OCI-LY1 (cell line): ENCODE data around the gene LMTK2.

Experiments
- H2AFZ ChIP-seq: fragments of 200-600 bp; sonication (generic), shearing (Covaris generic); 2 replicates; pipeline ENCODE4 v1.6.0; 2014; ENCODE audit warnings: antibody characterized with exemption, mild to moderate bottlenecking, low read length
- H3F3A ChIP-seq: fragments of 200-600 bp; sonication (generic), shearing (Covaris generic); 2 replicates; pipeline ENCODE4 v1.6.0; 2014; ENCODE audit warnings: mild to moderate bottlenecking, antibody characterized with exemption, low read length, moderate library complexity; ENCODE audit not compliant: insufficient read depth
- H3K27ac ChIP-seq: fragments of 200-600 bp; sonication (generic); 2 replicates; pipeline ENCODE4 v1.5.1; 2014; ENCODE audit warnings: low read length, mixed run types, mild to moderate bottlenecking, low read depth; ENCODE audit not compliant: poor library complexity, severe bottlenecking
- H3K27me3 ChIP-seq: fragments of 200-600 bp; sonication (generic); 2 replicates; pipeline ENCODE4 v1.6.0; 2014; ENCODE audit warnings: antibody characterized with exemption, mild to moderate bottlenecking, low read length, moderate library complexity; ENCODE audit not compliant: insufficient read depth
- H3K36me3 ChIP-seq: fragments of 200-600 bp; sonication (generic); 2 replicates; pipeline ENCODE4 v1.6.1; 2014; ENCODE audit warnings: mild to moderate bottlenecking, antibody characterized with exemption, low read length, moderate library complexity, mixed read lengths; ENCODE audit not compliant: insufficient read depth
- H3K4me1 ChIP-seq: fragments of 200-600 bp; sonication (generic); 2 replicates; pipeline ENCODE4 v1.5.1; 2014; ENCODE audit warnings: mild to moderate bottlenecking, low read length, moderate library complexity; ENCODE audit not compliant: insufficient read depth, severe bottlenecking
- H3K4me2 ChIP-seq: fragments of 200-600 bp; sonication (generic), shearing (Covaris generic); 2 replicates; pipeline ENCODE4 v1.6.1; 2014; ENCODE audit warnings: low read length
- H3K4me3 ChIP-seq: fragments of 200-600 bp; sonication (generic); 2 replicates; pipeline ENCODE4 v1.5.1; 2014; ENCODE audit warnings: low read length, low read depth, mild to moderate bottlenecking, mixed read lengths; ENCODE audit not compliant: poor library complexity, severe bottlenecking
- H3K79me2 ChIP-seq: fragments of 200-600 bp; shearing (Covaris generic); 2 replicates; pipeline ENCODE4 v1.6.1; 2016; ENCODE audit warnings: mixed run types, low read length, mixed read lengths; ENCODE audit not compliant: insufficient read depth
- H3K9ac ChIP-seq: fragments of 200-600 bp; sonication (generic), shearing (Covaris generic); 2 replicates; pipeline ENCODE4 v1.6.1; 2014; ENCODE audit warnings: mild to moderate bottlenecking, low read length, mixed read lengths
- H3K9me2 ChIP-seq: fragments of 200-600 bp; sonication (generic), shearing (Covaris generic); 2 replicates; pipeline ENCODE4 v1.6.1; 2014; ENCODE audit warnings: low read depth, mild to moderate bottlenecking, low read length, mixed read lengths
- H3K9me3 ChIP-seq: fragments of 200-600 bp; shearing (Covaris generic); 2 replicates; pipeline ENCODE4 v1.6.1; 2014; ENCODE audit warnings: low read length, mixed read lengths
- H4K20me1 ChIP-seq: fragments of 200-600 bp; sonication (generic), shearing (Covaris generic); 2 replicates; pipeline ENCODE4 v1.6.0; 2016; ENCODE audit warnings: mild to moderate bottlenecking, low read length; ENCODE audit not compliant: insufficient read depth
- EZH2 ChIP-seq: fragments of 200-600 bp; sonication (generic), shearing (Covaris generic); IDR thresholded peaks from 2 replicates; pipeline ENCODE4 v1.8.0; 2017; ENCODE audit warnings: borderline replicate concordance, mixed run types, mild to moderate bottlenecking, antibody characterized with exemption, low read length, moderate library complexity, mixed read lengths
- TF ChIP-seq, protein P1 (sequence below): fragments of 200-600 bp; sonication (generic), shearing (Covaris generic); IDR thresholded peaks from 2 replicates; pipeline ENCODE4 v1.5.1; 2017; ENCODE audit warnings: mild to moderate bottlenecking, antibody characterized with exemption, low read length, moderate library complexity, mixed read lengths

LMTK2 gene

DNA sequence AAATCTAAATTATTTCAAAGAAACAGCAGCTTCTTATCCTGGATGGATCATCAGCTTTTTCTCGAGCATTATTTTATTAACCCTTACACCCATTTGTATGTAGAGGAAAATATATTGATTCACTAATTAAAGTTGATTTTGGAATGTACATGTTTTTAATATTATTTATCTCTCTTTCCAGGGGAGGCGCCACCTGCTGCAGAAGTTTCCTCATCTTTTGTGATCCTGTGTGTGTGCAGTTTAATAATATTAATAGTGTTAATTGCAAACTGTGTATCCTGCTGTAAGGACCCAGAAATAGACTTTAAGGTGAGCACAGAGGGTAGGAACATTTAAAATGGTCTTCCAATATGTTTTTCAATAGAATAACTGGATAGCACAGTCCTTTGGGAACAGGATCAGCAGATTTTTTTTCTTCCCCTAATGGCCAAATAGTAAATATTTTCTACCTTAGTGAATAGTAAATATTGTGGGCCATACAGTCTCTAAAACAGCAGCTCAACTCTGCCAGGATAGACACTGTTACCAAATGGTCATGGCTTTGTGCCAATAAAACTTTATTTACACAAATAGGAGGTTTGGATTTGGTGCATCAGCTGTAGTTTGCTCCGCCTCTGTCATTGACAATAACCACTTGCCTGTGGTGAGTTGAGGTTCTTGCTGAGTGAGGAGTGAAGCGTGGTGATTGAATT lies 30.6 kb downstream of the LMTK2 start:
- H3K4me2 ChIP-seq: no peak overlapping the region

GRCh38 chr7:98137826-98138151 lies 31.1 kb downstream of the LMTK2 start:
- H3K27me3 ChIP-seq: peaks cover 7% of the 10 kb centered on the region
- no peak overlapping the region for H3K9ac ChIP-seq
- no peak for TF ChIP-seq EZH2
- TF ChIP-seq, protein P1, sequence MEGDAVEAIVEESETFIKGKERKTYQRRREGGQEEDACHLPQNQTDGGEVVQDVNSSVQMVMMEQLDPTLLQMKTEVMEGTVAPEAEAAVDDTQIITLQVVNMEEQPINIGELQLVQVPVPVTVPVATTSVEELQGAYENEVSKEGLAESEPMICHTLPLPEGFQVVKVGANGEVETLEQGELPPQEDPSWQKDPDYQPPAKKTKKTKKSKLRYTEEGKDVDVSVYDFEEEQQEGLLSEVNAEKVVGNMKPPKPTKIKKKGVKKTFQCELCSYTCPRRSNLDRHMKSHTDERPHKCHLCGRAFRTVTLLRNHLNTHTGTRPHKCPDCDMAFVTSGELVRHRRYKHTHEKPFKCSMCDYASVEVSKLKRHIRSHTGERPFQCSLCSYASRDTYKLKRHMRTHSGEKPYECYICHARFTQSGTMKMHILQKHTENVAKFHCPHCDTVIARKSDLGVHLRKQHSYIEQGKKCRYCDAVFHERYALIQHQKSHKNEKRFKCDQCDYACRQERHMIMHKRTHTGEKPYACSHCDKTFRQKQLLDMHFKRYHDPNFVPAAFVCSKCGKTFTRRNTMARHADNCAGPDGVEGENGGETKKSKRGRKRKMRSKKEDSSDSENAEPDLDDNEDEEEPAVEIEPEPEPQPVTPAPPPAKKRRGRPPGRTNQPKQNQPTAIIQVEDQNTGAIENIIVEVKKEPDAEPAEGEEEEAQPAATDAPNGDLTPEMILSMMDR: no peak

More for the DNA sequence above, 30.6 kb downstream of the LMTK2 start:
- H3K79me2 ChIP-seq: no peaks in the 10 kb centered on the region
- no peaks in the 10 kb centered on the region for H3K4me1 ChIP-seq
- H3K27me3 ChIP-seq: peaks cover 7% of the 10 kb centered on the region
- H3K9ac ChIP-seq: no peak overlapping the region
- H3K9me2 ChIP-seq: no peaks in the 10 kb centered on the region
- H4K20me1 ChIP-seq: peaks cover 19% of the 10 kb centered on the region
- H3K27ac ChIP-seq: no peak overlapping the region
- H2AFZ ChIP-seq: no peak overlapping the region
- peaks cover 30% of the 10 kb centered on the region for H3K36me3 ChIP-seq
- no peaks in the 10 kb centered on the region for H3K9me3 ChIP-seq
- TF ChIP-seq, protein P1: no peak; the same call in 1 of the 2 replicates
- no peaks in the 10 kb centered on the region; the same call in 1 of the 2 replicates for H3F3A ChIP-seq
- H3K4me3 ChIP-seq: no peak overlapping the region

GRCh38 chr7:98138672-98139071 lies 32.0 kb downstream of the LMTK2 start:
- Histone ChIP-seq H3K27me3 (peaks cover 7% of the 10 kb centered on the region), H3K4me2 (no peak overlapping the region), H3K27ac (no peak overlapping the region), H3K79me2 (no peaks in the 10 kb centered on the region), H3K9me2 (no peaks in the 10 kb centered on the region), H3K9me3 (no peaks in the 10 kb centered on the region), H3K36me3 (peaks cover 42% of the 10 kb centered on the region), H3K9ac (no peak overlapping the region), H3K4me3 (no peak overlapping the region), H4K20me1 (peaks cover 15% of the 10 kb centered on the region), H2AFZ (no peak overlapping the region), H3K4me1 (no peaks in the 10 kb centered on the region), H3F3A (no peaks in the 10 kb centered on the region)
- no peak for TF ChIP-seq EZH2
- TF ChIP-seq, protein P1: no peak

More at GRCh38 chr7:98137826-98138151, 31.1 kb downstream of the LMTK2 start:
- H3F3A ChIP-seq: no peaks in the 10 kb centered on the region; the same call in 1 of the 2 replicates
- no peak overlapping the region for H3K4me3 ChIP-seq
- no peak overlapping the region for H2AFZ ChIP-seq
- no peaks in the 10 kb centered on the region for H3K79me2 ChIP-seq
- no peaks in the 10 kb centered on the region for H3K9me2 ChIP-seq
- H3K9me3 ChIP-seq: no peaks in the 10 kb centered on the region
- no peaks in the 10 kb centered on the region for H3K4me1 ChIP-seq
- no peak overlapping the region for H3K4me2 ChIP-seq
- H3K36me3 ChIP-seq: peaks cover 34% of the 10 kb centered on the region
- H4K20me1 ChIP-seq: peaks cover 15% of the 10 kb centered on the region
- no peak overlapping the region for H3K27ac ChIP-seq
